ENCODE results near the gene LTBP1. TPM values are rescaled to one million over a fixed set of nuclear protein-coding genes. Genes with fewer than 3 reads are reported as not detected.

The LTBP1 gene
- total RNA-seq, 3 donors from 2014 or later (not counting 1 experiment from before 2014, with no cell fraction given), result 1.7 to 4.7 (median 3.5) TPM

DNA sequence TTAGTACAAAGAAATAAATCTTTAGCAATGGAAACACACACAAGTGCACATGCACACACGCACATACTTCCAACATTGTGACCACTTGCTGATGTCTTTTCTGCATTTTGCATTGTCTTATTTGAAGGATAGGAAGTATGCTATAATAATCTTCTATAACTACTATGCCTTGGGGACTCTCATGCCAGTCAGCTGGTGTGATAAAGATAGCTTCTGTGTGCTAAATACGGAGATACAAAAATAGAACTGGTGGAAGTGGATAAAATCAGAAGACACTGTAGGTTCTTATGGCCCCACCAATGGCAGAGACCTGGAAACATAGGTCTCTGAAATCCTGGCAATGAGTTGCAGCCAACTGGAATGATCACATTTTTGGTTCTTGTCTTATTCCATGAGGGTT, 498.2 kb downstream of the LTBP1 start:
- Histone ChIP-seq H3K4me3 (ENCODE audit: low read length) (no peak overlapping the region), H3K4me1 (ENCODE audit: control insufficient read depth, insufficient read depth, low read length) (no peaks in the 10 kb centered on the region), H3K27me3 (ENCODE audit: control insufficient read depth, insufficient read depth, low read length) (no peaks in the 10 kb centered on the region), H3K36me3 (ENCODE audit: control insufficient read depth, insufficient read depth, low read length) (no peaks in the 10 kb centered on the region), H3K9me3 (ENCODE audit: control insufficient read depth, insufficient read depth, low read length) (no peaks in the 10 kb centered on the region), H3K27ac (ENCODE audit: low read length) (no peak overlapping the region)
- H3K36me3 Mint-ChIP-seq, result no peaks in the 10 kb centered on the region
- H3K4me3 Mint-ChIP-seq, result no peak overlapping the region
- intact Hi-C loops (cut with micrococcal nuclease), result no loop called here
- H3K27me3 Mint-ChIP-seq (ENCODE audit: low read depth in 2 of 2), result peaks cover 3 to 12% of the 10 kb centered on the region in 2 donors
- WGBS (ENCODE audit: insufficient coverage), result 76% methylated on average over 2 of the region's 2 CpGs
- TF ChIP-seq, protein P1, sequence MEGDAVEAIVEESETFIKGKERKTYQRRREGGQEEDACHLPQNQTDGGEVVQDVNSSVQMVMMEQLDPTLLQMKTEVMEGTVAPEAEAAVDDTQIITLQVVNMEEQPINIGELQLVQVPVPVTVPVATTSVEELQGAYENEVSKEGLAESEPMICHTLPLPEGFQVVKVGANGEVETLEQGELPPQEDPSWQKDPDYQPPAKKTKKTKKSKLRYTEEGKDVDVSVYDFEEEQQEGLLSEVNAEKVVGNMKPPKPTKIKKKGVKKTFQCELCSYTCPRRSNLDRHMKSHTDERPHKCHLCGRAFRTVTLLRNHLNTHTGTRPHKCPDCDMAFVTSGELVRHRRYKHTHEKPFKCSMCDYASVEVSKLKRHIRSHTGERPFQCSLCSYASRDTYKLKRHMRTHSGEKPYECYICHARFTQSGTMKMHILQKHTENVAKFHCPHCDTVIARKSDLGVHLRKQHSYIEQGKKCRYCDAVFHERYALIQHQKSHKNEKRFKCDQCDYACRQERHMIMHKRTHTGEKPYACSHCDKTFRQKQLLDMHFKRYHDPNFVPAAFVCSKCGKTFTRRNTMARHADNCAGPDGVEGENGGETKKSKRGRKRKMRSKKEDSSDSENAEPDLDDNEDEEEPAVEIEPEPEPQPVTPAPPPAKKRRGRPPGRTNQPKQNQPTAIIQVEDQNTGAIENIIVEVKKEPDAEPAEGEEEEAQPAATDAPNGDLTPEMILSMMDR (IDR thresholded peaks at IDR 0.05), result no peak
- ATAC-seq (no peak), DNase-seq (no peak)
- H3K4me1 Mint-ChIP-seq, result no peaks in the 10 kb centered on the region
- no peak overlapping the region for H3K27ac Mint-ChIP-seq
- no peaks in the 10 kb centered on the region for H3K9me3 Mint-ChIP-seq

DNA sequence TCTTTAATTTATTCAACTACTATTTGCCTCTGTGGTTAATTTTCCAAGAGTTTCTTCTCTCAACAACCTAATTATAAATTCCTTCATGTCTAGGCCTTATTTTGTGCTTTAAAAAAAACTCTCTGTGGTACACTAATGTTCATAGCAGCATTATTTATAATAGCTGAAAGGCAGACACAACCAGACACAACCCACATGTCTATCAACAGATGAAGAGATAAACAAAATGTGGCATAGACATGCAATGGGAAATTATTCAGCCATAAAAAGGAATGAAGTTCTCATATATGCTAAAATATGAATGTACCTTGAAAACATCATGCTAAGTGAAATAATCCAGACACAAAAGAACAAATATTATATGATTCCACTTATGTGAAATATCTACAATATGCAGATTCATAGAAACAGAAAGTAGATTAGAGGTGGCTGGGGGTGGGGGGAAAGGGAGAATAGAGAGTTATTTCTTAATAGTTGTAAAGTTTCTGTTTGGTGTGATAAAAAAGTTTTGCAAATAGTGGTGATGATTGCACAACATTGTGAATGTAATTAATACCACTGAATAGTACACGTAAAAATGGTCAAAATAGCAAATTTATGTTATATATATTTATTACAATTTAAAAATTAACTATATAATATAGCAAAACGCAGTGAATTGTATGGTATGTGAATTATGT, 501.6 kb downstream of the LTBP1 start:
- Histone ChIP-seq H3K4me3 (ENCODE audit: low read length) (no peak overlapping the region), H3K27ac (ENCODE audit: low read length) (no peak overlapping the region), H3K9me3 (ENCODE audit: control insufficient read depth, insufficient read depth, low read length) (peaks cover 4% of the 10 kb centered on the region), H3K4me1 (ENCODE audit: control insufficient read depth, insufficient read depth, low read length) (no peaks in the 10 kb centered on the region), H3K27me3 (ENCODE audit: control insufficient read depth, insufficient read depth, low read length) (no peaks in the 10 kb centered on the region), H3K36me3 (ENCODE audit: control insufficient read depth, insufficient read depth, low read length) (no peaks in the 10 kb centered on the region)
- no CpG with 5 or more reads among the region's 2 CpGs for WGBS (ENCODE audit: insufficient coverage)
- TF ChIP-seq, protein P1 (IDR thresholded peaks at IDR 0.05), result no peak
- no peak overlapping the region for H3K27ac Mint-ChIP-seq
- ATAC-seq, result no peak
- no peak for DNase-seq
- H3K27me3 Mint-ChIP-seq (ENCODE audit: low read depth in 2 of 2), result peaks cover 0 to under 1% of the 10 kb centered on the region in 2 donors
- no peak overlapping the region for H3K4me3 Mint-ChIP-seq
- H3K36me3 Mint-ChIP-seq, result peaks cover 9% of the 10 kb centered on the region
- no peaks in the 10 kb centered on the region for H3K4me1 Mint-ChIP-seq
- intact Hi-C loops (cut with micrococcal nuclease), result no loop called here
- peaks cover 5 to 6% of the 10 kb centered on the region in 2 donors for H3K9me3 Mint-ChIP-seq

All from natural killer cell (primary cell).